A673 (cell line): ENCODE data around the gene UHRF2. TPM values are rescaled to one million over a fixed set of nuclear protein-coding genes. Genes with fewer than 3 reads are reported as not detected.
"Not testable (repeated sequence)": the region's sequence is repeated elsewhere in the genome, so short reads cannot be mapped to it uniquely, and the experiment has no call there.

ENCODE experiments used
- BruUV-seq: library from RNA; stranded (reverse); fragments of 400-500 nt; replicated peaks from 2 replicates; lab custom pipeline; 2021; lab: Mats Ljungman, UMichigan
- CTCF ChIA-PET: fragments of 300-600 bp; sonication (Branson Sonifier 250); formaldehyde crosslinking; loops from one replicate; lab custom pipeline; 2022; ENCODE audit warnings: antibody characterized with exemption; lab: Charles Lee
- POLR2A ChIA-PET: fragments of 300-600 bp; sonication (Branson Sonifier 250); formaldehyde crosslinking; loops from one replicate; lab custom pipeline; 2022; ENCODE audit warnings: antibody characterized with exemption; ENCODE audit not compliant: low non-redundant PET; lab: Charles Lee
- DNase-seq: peaks from one replicate; pipeline ENCODE4 v3.0.0-alpha.2; 2015; ENCODE audit warnings: low spot score
- H3K27ac ChIP-seq: fragments of 200-600 bp; sonication (generic); 2 replicates; pipeline ENCODE4 v1.5.1; 2016; ENCODE audit warnings: mixed run types, low read depth, mild to moderate bottlenecking, mixed read lengths, antibody characterized with exemption, low read length; ENCODE audit not compliant: poor library complexity, severe bottlenecking
- H3K27me3 ChIP-seq: fragments of 200-600 bp; sonication (generic); replicated peaks from 2 replicates; pipeline ENCODE4 v1.6.1; 2017; ENCODE audit warnings: mixed run types, low read depth, mild to moderate bottlenecking, mixed read lengths, antibody characterized with exemption, low read length; ENCODE audit not compliant: insufficient read depth, poor library complexity
- H3K36me3 ChIP-seq: fragments of 200-600 bp; sonication (generic); 2 replicates; pipeline ENCODE4 v1.6.1; 2016; ENCODE audit warnings: mixed run types, mild to moderate bottlenecking, mixed read lengths, antibody characterized with exemption, low read length; ENCODE audit not compliant: insufficient read depth, poor library complexity, severe bottlenecking
- H3K4me1 ChIP-seq: fragments of 200-600 bp; sonication (generic); 2 replicates; pipeline ENCODE4 v1.6.1; 2017; ENCODE audit warnings: mixed run types, mild to moderate bottlenecking, mixed read lengths, antibody characterized with exemption, low read length; ENCODE audit not compliant: insufficient read depth, poor library complexity, severe bottlenecking
- H3K4me3 ChIP-seq: fragments of 200-600 bp; sonication (generic); 2 replicates; pipeline ENCODE4 v1.5.1; 2016; ENCODE audit warnings: low read depth, mixed run types, mild to moderate bottlenecking, mixed read lengths, low read length; ENCODE audit not compliant: poor library complexity, severe bottlenecking
- H3K9me3 ChIP-seq: fragments of 200-600 bp; sonication (generic); 2 replicates; pipeline ENCODE4 v1.6.1; 2016; ENCODE audit warnings: mixed run types, low read depth, mild to moderate bottlenecking, mixed read lengths, antibody characterized with exemption, low read length; ENCODE audit not compliant: poor library complexity, severe bottlenecking
- EZH2 ChIP-seq: fragments of 200-600 bp; sonication (generic); IDR thresholded peaks from 2 replicates; pipeline ENCODE4 v1.6.1; 2017; ENCODE audit warnings: borderline replicate concordance, low read depth, mild to moderate bottlenecking, mixed read lengths, antibody characterized with exemption, low read length; ENCODE audit not compliant: poor library complexity, severe bottlenecking
- intact Hi-C: fragments of 100-400 bp; cut with micrococcal nuclease; formaldehyde crosslinking; loops from one replicate; pipeline ENCODE4 v1.10.0; 2022; ENCODE audit not compliant: unreplicated experiment
- total RNA-seq: library from RNA; stranded (reverse); gene quantifications from 2 replicates; pipeline ENCODE4 v1.2.3, GENCODE V29; 2021
- TF ChIP-seq, protein P1 (sequence below): fragments of 300-800, 200-600 bp; sonication (generic); conservative IDR thresholded peaks from 2 replicates; pipeline ENCODE4 v1.5.1; 2017; ENCODE audit warnings: low read depth, mild to moderate bottlenecking, antibody characterized with exemption, low read length, moderate library complexity, mixed read lengths

Gene UHRF2
- total RNA-seq, 1 experiment from 2014 or later, result 53.0 TPM

DNA sequence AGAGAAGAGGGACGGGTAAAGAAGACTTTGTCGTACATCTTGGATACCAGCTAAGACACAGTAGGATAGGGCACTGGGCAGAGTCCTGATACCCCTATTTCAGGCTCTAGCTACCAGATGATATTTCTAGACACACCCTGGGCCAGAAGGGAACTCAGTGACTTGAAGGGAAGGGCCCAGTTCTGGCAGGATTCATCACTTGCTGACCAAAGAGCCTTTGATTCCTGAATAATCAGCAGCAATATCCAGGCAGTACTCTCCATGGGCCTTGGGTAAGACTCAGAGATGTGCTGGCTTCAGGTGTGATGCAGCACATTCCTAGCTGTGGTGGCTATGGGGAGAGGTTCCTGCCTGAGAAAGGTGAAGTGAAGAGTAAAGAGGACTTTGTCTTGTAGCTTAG lies 44.2 kb upstream of the UHRF2 start:
- H3K4me3 ChIP-seq, result no peak overlapping the region
- H3K27ac ChIP-seq, result no peak overlapping the region
- intact Hi-C loops, result no loop called here
- no peaks in the 10 kb centered on the region for H3K9me3 ChIP-seq
- BruUV-seq, result no TSS peak
- no peaks in the 10 kb centered on the region for H3K4me1 ChIP-seq
- CTCF ChIA-PET, result no interaction called here
- peaks cover 7% of the 10 kb centered on the region for H3K27me3 ChIP-seq
- no peak for DNase-seq
- H3K36me3 ChIP-seq, result no peaks in the 10 kb centered on the region
- no peak for TF ChIP-seq EZH2
- TF ChIP-seq, protein P1, sequence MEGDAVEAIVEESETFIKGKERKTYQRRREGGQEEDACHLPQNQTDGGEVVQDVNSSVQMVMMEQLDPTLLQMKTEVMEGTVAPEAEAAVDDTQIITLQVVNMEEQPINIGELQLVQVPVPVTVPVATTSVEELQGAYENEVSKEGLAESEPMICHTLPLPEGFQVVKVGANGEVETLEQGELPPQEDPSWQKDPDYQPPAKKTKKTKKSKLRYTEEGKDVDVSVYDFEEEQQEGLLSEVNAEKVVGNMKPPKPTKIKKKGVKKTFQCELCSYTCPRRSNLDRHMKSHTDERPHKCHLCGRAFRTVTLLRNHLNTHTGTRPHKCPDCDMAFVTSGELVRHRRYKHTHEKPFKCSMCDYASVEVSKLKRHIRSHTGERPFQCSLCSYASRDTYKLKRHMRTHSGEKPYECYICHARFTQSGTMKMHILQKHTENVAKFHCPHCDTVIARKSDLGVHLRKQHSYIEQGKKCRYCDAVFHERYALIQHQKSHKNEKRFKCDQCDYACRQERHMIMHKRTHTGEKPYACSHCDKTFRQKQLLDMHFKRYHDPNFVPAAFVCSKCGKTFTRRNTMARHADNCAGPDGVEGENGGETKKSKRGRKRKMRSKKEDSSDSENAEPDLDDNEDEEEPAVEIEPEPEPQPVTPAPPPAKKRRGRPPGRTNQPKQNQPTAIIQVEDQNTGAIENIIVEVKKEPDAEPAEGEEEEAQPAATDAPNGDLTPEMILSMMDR, result no peak
- POLR2A ChIA-PET, result no interaction called here

- DNase-seq, BruUV-seq, H3K36me3 ChIP-seq, POLR2A ChIA-PET, H3K27me3 ChIP-seq, CTCF ChIA-PET, H3K27ac ChIP-seq, H3K4me3 ChIP-seq, H3K4me1 ChIP-seq, intact Hi-C loops, H3K9me3 ChIP-seq: not testable (repeated sequence)
Measured at GRCh38 chr9:6381477-6382012, 31.5 kb upstream of the UHRF2 start.

GRCh38 chr9:6382681-6383080 lies 30.3 kb upstream of the UHRF2 start:
- TF ChIP-seq, protein P1, result no peak
- no peak for TF ChIP-seq EZH2
- no peak overlapping the region for H3K27ac ChIP-seq
- intact Hi-C loops, result no loop called here

DNA sequence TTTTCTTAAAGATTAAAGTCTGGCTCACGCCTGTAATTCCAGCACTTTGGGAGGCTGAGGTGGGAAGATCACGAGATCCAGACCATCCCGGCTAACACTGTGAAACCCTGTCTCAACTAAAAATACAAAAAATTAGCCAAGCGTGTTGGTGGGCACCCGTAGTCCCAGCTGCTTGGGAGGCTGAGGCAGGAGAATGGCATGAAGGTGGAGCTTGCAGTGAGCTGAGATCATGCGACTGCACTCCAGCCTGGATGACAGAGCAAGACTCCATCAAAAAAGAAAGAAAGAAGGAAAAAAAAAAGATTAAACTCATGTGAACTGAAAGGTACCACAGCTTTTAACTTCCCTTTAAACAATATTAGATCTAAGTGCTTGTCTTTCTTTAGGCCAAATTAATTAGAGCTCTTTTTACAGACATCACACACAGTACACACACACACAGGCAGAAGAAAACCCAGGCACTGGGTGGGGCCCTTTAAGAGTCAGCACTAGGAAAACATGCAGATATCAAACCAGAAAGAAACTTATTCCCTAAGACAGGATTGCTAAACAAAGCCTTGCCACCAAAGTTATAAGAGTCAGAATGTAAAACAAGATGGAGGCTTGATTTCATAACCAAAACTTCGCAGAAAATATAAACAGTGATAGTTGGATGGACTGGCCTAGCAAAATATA lies 29.3 kb upstream of the UHRF2 start:
- CTCF ChIA-PET, result no interaction called here
- TF ChIP-seq, protein P1, result no peak
- TF ChIP-seq EZH2, result no peak
- H3K36me3 ChIP-seq, result no peaks in the 10 kb centered on the region
- no peak for DNase-seq
- BruUV-seq, result no TSS peak
- H3K4me3 ChIP-seq, result no peak overlapping the region
- no peaks in the 10 kb centered on the region for H3K4me1 ChIP-seq
- intact Hi-C loops, result no loop called here
- H3K27ac ChIP-seq, result no peak overlapping the region
- POLR2A ChIA-PET, result no interaction called here
- H3K9me3 ChIP-seq, result no peaks in the 10 kb centered on the region
- H3K27me3 ChIP-seq, result no peaks in the 10 kb centered on the region

More at GRCh38 chr9:6382681-6383080, 30.3 kb upstream of the UHRF2 start:
- POLR2A ChIA-PET, result no interaction called here
- CTCF ChIA-PET, result no interaction called here
- H3K36me3 ChIP-seq, result no peaks in the 10 kb centered on the region
- H3K27me3 ChIP-seq, result no peaks in the 10 kb centered on the region
- H3K4me1 ChIP-seq, result no peaks in the 10 kb centered on the region
- H3K4me3 ChIP-seq, result no peak overlapping the region
- H3K9me3 ChIP-seq, result no peaks in the 10 kb centered on the region
- no TSS peak for BruUV-seq
- no peak for DNase-seq
